SW 1271 (cell line): Measurements from ENCODE around the gene DHCR24.

ENCODE experiments used
- DNase-seq, 2 experiments: peaks; one replicate each; lab custom pipeline; 2025; lab: John Stamatoyannopoulos, UW

Gene DHCR24

GRCh38 chr1:54815086-54815876, 71.7 kb downstream of the DHCR24 start:
- DNase-seq = no peak

GRCh38 chr1:54814571-54814970, 72.4 kb downstream of the DHCR24 start:
- no peak for DNase-seq

GRCh38 chr1:54814126-54814498, 72.9 kb downstream of the DHCR24 start:
- no peak for DNase-seq

GRCh38 chr1:54813485-54814125, 73.4 kb downstream of the DHCR24 start:
- DNase-seq = no peak

GRCh38 chr1:54812801-54813484, 74.1 kb downstream of the DHCR24 start:
- DNase-seq = no peak

GRCh38 chr1:54811739-54812655, 75.0 kb downstream of the DHCR24 start:
- DNase-seq = no peak

GRCh38 chr1:54811066-54811465, 75.9 kb downstream of the DHCR24 start:
- no peak for DNase-seq

- DNase-seq = peak in 1 of 2 experiments; percentile 40
Observed at GRCh38 chr1:54810153-54810942, 76.6 kb downstream of the DHCR24 start.

GRCh38 chr1:54809496-54810074, 77.4 kb downstream of the DHCR24 start:
- DNase-seq = no peak

- DNase-seq = no peak
Observed at GRCh38 chr1:54808443-54809207, 78.4 kb downstream of the DHCR24 start.

GRCh38 chr1:54807756-54808155, 79.2 kb downstream of the DHCR24 start:
- no peak for DNase-seq

GRCh38 chr1:54806931-54807611, 79.9 kb downstream of the DHCR24 start:
- no peak for DNase-seq

- DNase-seq = no peak
Observed at GRCh38 chr1:54805981-54806381, 81.0 kb downstream of the DHCR24 start.

GRCh38 chr1:54805466-54805865, 81.5 kb downstream of the DHCR24 start:
- DNase-seq = no peak

- DNase-seq = no peak
Observed at GRCh38 chr1:54804471-54805132, 82.4 kb downstream of the DHCR24 start.

GRCh38 chr1:54803761-54804470, 83.1 kb downstream of the DHCR24 start:
- DNase-seq = no peak

- no peak for DNase-seq
Observed at GRCh38 chr1:54800899-54801759, 85.9 kb downstream of the DHCR24 start, which contains the start of gene TTC22. TSS of gene TTC22 (minus strand) at chr1:54801323. CDS start at chr1:54801163, 160 bp downstream.
